B cell (primary cell): ENCODE results near the gene SPEG.

Experiments
- CTCF ChIP-seq: fragments of 200-600 bp; IDR thresholded peaks from one replicate; pipeline ENCODE4 v1.8.0; 2022; ENCODE audit warnings: antibody characterized with exemption, mild to moderate bottlenecking
- EZH2 ChIP-seq: IDR thresholded peaks from 2 replicates; pipeline ENCODE4 v1.6.1; 2012; ENCODE audit warnings: borderline replicate concordance, low read depth, mild to moderate bottlenecking, moderate library complexity, low read length; ENCODE audit not compliant: insufficient read depth, poor library complexity, severe bottlenecking

GRCh38 chr2:219448099-219448775, 13.6 kb downstream of the SPEG start:
- TF ChIP-seq CTCF (no peak), EZH2 (no peak)
